Peyer's patch (tissue), 4 donors: ENCODE measurements around the gene FAM83G.

ENCODE experiments used
- CTCF ChIP-seq, 6 experiments: fragments of 450-650 bp in 4 of 6; fragments of 200-600 bp in 2 of 6; sonication (generic) in 1 of 6; IDR thresholded peaks; one replicate each; pipeline ENCODE4 v1.5.1; 2017 to 2019; ENCODE audit warnings: antibody characterized with exemption in 6 of 6, mild to moderate bottlenecking in 3 of 6, moderate library complexity in 1 of 6
- POLR2A ChIP-seq, 2 donors: fragments of 450-650 bp; IDR thresholded peaks; one replicate each; pipeline ENCODE4 v1.5.1; 2017; ENCODE audit warnings: antibody characterized with exemption in 2 of 2, mild to moderate bottlenecking in 2 of 2, moderate library complexity in 2 of 2

- TF ChIP-seq CTCF (IDR thresholded peaks at IDR 0.05), result no peak
- TF ChIP-seq POLR2A (IDR thresholded peaks at IDR 0.05), result no peak
Observed at GRCh38 chr17:18959845-18960240, 44.7 kb downstream of the FAM83G start.
